Kidney (tissue), 14 donors: ENCODE measurements around the gene POLD3. TPM values are rescaled to one million over a fixed set of nuclear protein-coding genes. Genes with fewer than 3 reads are reported as not detected.

Experiments
- DNase-seq, 5 donors: peaks; one replicate each; pipeline ENCODE4 v3.0.0-alpha.2; 2013 to 2020
- FAIRE-seq: peaks from 2 replicates; lab custom pipeline; 2012; peaks lifted over from hg19 to GRCh38; lab: Jason Lieb, UNC
- H3K27ac ChIP-seq, 2 donors: one replicate each; pipeline ENCODE4 v1.7.0; 2013; ENCODE audit warnings: low read depth in 2 of 2, low read length in 2 of 2, inconsistent platforms in 1 of 2
- H3K27me3 ChIP-seq: one replicate; pipeline ENCODE4 v1.7.1; 2013; ENCODE audit warnings: low read length, inconsistent platforms; ENCODE audit not compliant: control insufficient read depth, insufficient read depth
- H3K36me3 ChIP-seq, 3 donors: one replicate each; pipeline versions ENCODE4 v1.7.0 to v1.7.1; 2013; ENCODE audit warnings: low read length in 3 of 3, control low read depth in 1 of 3, inconsistent platforms in 1 of 3; ENCODE audit not compliant: insufficient read depth in 3 of 3, control insufficient read depth in 2 of 3
- H3K4me1 ChIP-seq, 3 donors: one replicate each; pipeline versions ENCODE4 v1.7.0 to v1.7.1; 2013; ENCODE audit warnings: low read length in 3 of 3, inconsistent platforms in 1 of 3, low read depth in 1 of 3; ENCODE audit not compliant: control insufficient read depth in 2 of 3, insufficient read depth in 2 of 3
- H3K4me3 ChIP-seq, 3 donors: one replicate each; pipeline versions ENCODE4 v1.7.0 to v1.8.1; 2013; ENCODE audit warnings: low read length in 3 of 3, control low read depth in 1 of 3, inconsistent platforms in 1 of 3
- H3K9ac ChIP-seq, 3 donors: one replicate each; pipeline versions ENCODE4 v1.7.0 to v1.7.1; 2013; ENCODE audit warnings: low read length in 3 of 3, control low read depth in 1 of 3, inconsistent platforms in 1 of 3
- H3K9me3 ChIP-seq, 3 donors: one replicate each; pipeline versions ENCODE4 v1.7.0 to v1.7.1; 2013; ENCODE audit warnings: low read length in 3 of 3, control low read depth in 1 of 3, inconsistent platforms in 1 of 3; ENCODE audit not compliant: control insufficient read depth in 2 of 3, insufficient read depth in 1 of 3
- CTCF ChIP-seq: IDR thresholded peaks from 3 replicates; pipeline ENCODE4 v1.5.1; 2012; ENCODE audit warnings: mild to moderate bottlenecking, moderate library complexity, borderline replicate concordance; ENCODE audit not compliant: insufficient read depth; ENCODE audit errors: extremely low read depth
- intact Hi-C: fragments of 100-400 bp; cut with DNase I; formaldehyde crosslinking; loops from one replicate; pipeline ENCODE4 v1.11.1; 2022
- polyA plus RNA-seq: library from polyadenylated mRNA; stranded (reverse); fragments of 350-450 nt; fragmentation: Illumina TruSeq; extraction: RNeasy Lipid Tissue Mini Kit (QIAGEN cat#74804); gene quantifications from one replicate; pipeline ENCODE4 v1.2.3, GENCODE V29; 2014; ENCODE audit warnings: low read depth, low replicate concordance; ENCODE audit not compliant: insufficient read depth
- total RNA-seq: library from RNA; stranded (reverse); fragmentation: NEBNext Ultra II Directional; extraction: Animal tissue kit (Norgen Biotek cat#: 25700); gene quantifications from one replicate; pipeline ENCODE4 v1.2.1, GENCODE V29; 2021
- donor health status: control.
- donor health status: control.
- donor health status: control.
- donor health status: control.
- donor health status: control.
- donor health status: DM: yes; HTN: yes; CAD: no.
- donor health status: Normal renal cell carcinoma (clear cell type).

POLD3 gene
- total and polyA plus RNA-seq, 2 donors from 2014 or later, result 12.8 to 22.3 TPM

GRCh38 chr11:74572349-74572748 lies 20.0 kb upstream of the POLD3 start:
- TF ChIP-seq CTCF, result no peak
- Histone ChIP-seq H3K9ac (no peak overlapping the region), H3K27ac (no peak overlapping the region), H3K27me3 (no peaks in the 10 kb centered on the region), H3K4me3 (no peak overlapping the region), H3K4me1 (peaks cover 0 to 12% (median 6%) of the 10 kb centered on the region in 3 donors), H3K36me3 (no peaks in the 10 kb centered on the region), H3K9me3 (no peaks in the 10 kb centered on the region)
- intact Hi-C loops, result no loop called here
- DNase-seq (no peak), FAIRE-seq (no peak)

DNA sequence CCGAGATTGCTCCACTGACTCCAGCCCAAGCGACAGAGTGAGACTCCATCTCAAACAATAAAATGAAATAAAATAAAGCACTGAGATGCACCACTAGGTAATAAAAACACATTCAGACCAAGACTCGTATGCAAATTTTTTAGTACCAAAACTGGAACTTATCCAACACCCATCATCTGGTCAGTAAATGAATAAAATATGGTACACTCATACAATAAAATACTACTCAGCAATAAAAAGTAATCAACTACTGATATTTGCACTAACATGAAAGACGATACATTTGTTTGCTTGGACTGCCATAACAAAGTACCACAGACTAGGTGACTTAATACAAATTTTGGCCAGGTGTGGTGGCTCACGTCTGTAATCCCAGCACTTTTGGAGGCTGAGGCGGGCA lies 17.8 kb upstream of the POLD3 start:
- DNase-seq (no peak), FAIRE-seq (no peak)
- intact Hi-C loops, result no loop called here
- H3K9ac ChIP-seq, result no peak overlapping the region
- no peak overlapping the region for H3K27ac ChIP-seq
- peaks cover 0 to 5% (median 4%) of the 10 kb centered on the region in 3 donors for H3K4me1 ChIP-seq
- TF ChIP-seq CTCF, result no peak
- no peak overlapping the region for H3K4me3 ChIP-seq
- no peaks in the 10 kb centered on the region for H3K27me3 ChIP-seq
- no peaks in the 10 kb centered on the region for H3K36me3 ChIP-seq
- H3K9me3 ChIP-seq, result no peaks in the 10 kb centered on the region

DNA sequence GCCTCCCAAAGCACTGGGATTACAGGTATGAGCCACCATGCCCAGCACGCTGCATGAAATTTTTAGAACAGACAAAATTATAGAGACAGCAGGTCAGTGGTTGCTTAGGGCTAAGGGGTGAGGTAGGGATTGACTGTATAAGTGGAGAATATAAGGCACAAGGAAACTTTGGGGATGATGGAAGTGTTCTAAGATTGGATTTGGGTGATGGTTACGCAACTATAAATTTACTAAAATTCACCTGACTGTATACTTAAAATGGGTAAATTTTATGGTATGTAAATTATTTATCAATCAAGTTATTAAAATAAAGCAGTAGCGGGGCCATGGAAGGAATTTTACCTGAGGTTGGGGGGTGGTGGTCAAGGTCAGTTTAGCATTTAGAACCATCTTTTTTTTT lies 16.4 kb upstream of the POLD3 start:
- H3K4me3 ChIP-seq, result no peak overlapping the region
- no peak for FAIRE-seq
- no peaks in the 10 kb centered on the region for H3K36me3 ChIP-seq
- H3K4me1 ChIP-seq, result peaks cover 0 to 5% (median 4%) of the 10 kb centered on the region in 3 donors
- TF ChIP-seq CTCF, result no peak
- H3K27me3 ChIP-seq, result no peaks in the 10 kb centered on the region
- DNase-seq, result no peak
- intact Hi-C loops, result no loop called here
- H3K27ac ChIP-seq, result no peak overlapping the region
- no peaks in the 10 kb centered on the region for H3K9me3 ChIP-seq
- no peak overlapping the region for H3K9ac ChIP-seq

GRCh38 chr11:74577181-74577580 lies 15.2 kb upstream of the POLD3 start:
- Histone ChIP-seq H3K9me3 (no peaks in the 10 kb centered on the region), H3K36me3 (no peaks in the 10 kb centered on the region), H3K27ac (no peak overlapping the region), H3K4me1 (no peaks in the 10 kb centered on the region), H3K9ac (no peak overlapping the region), H3K4me3 (no peak overlapping the region), H3K27me3 (no peaks in the 10 kb centered on the region)
- TF ChIP-seq CTCF, result no peak
- no peak for DNase-seq
- intact Hi-C loops, result no loop called here
- FAIRE-seq, result no peak
